22Rv1 (cell line): ENCODE results near the gene CHCHD5.
A peak's percentile ranks its signal among the peaks of the same experiment; 100 is the strongest.

ENCODE experiments used
- ZFX ChIP-seq: fragments of 450-650 bp; IDR thresholded peaks from 2 replicates; pipeline ENCODE4 v1.6.1; 2017; ENCODE audit warnings: antibody characterized with exemption, borderline replicate concordance
- TF ChIP-seq, protein P1 (sequence below): fragments of 450-650 bp; IDR thresholded peaks from 2 replicates; pipeline ENCODE4 v1.5.1; 2017; ENCODE audit warnings: mild to moderate bottlenecking

DNA sequence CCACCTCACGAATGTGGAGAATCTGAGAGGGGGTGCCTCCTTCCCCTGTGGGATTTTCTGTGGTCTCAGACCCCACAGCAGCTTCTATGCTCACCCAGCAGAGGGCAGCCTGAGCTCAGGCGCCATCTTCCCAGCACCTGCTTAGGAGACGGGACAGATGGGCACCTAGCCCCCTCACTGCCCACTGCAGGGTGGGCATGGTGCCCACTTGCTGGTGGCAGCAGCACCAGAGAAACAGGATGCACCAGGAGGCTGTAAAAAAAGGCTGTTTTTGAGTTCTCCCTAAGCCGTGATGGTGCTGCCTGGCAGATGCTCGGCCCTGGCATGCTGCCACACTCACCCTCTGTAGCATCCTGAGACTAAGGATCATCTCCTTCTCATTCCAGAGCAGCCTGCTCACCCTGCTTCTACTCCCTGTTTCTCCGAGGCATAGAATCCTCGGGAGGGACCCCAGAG is 42.2 kb downstream of the CHCHD5 start:
- TF ChIP-seq, protein P1, sequence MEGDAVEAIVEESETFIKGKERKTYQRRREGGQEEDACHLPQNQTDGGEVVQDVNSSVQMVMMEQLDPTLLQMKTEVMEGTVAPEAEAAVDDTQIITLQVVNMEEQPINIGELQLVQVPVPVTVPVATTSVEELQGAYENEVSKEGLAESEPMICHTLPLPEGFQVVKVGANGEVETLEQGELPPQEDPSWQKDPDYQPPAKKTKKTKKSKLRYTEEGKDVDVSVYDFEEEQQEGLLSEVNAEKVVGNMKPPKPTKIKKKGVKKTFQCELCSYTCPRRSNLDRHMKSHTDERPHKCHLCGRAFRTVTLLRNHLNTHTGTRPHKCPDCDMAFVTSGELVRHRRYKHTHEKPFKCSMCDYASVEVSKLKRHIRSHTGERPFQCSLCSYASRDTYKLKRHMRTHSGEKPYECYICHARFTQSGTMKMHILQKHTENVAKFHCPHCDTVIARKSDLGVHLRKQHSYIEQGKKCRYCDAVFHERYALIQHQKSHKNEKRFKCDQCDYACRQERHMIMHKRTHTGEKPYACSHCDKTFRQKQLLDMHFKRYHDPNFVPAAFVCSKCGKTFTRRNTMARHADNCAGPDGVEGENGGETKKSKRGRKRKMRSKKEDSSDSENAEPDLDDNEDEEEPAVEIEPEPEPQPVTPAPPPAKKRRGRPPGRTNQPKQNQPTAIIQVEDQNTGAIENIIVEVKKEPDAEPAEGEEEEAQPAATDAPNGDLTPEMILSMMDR, result peak; percentile 94
- TF ChIP-seq ZFX, result no peak
